NCI-H69 (cell line): ENCODE results near the gene CROCC2.
A peak's percentile ranks its signal among the peaks of the same experiment; 100 is the strongest.

Experiments
- DNase-seq: peaks from one replicate; lab custom pipeline; 2025; lab: John Stamatoyannopoulos, UW

Gene CROCC2

GRCh38 chr2:240906141-240906910, at the start of gene CROCC2:
TSS of gene CROCC2 (plus strand) at chr2:240906336. CDS start at chr2:240906514, 178 bp downstream.
- DNase-seq = peak; percentile 87

GRCh38 chr2:240857039-240858008, 48.8 kb upstream of the CROCC2 start:
- DNase-seq = peak; percentile 73

- DNase-seq = no peak
Measured at GRCh38 chr2:240858321-240858720, 47.8 kb upstream of the CROCC2 start.

- DNase-seq = no peak
Measured at GRCh38 chr2:240858871-240859270, 47.3 kb upstream of the CROCC2 start.

GRCh38 chr2:240861547-240861946, 44.6 kb upstream of the CROCC2 start:
- DNase-seq = no peak

GRCh38 chr2:240864475-240864874, 41.7 kb upstream of the CROCC2 start:
- no peak for DNase-seq

- DNase-seq = no peak
Measured at GRCh38 chr2:240865391-240865790, 40.7 kb upstream of the CROCC2 start.

GRCh38 chr2:240868286-240869108, 37.6 kb upstream of the CROCC2 start, which contains the start of gene AGXT:
TSS of gene AGXT (plus strand) at chr2:240868824. CDS start at chr2:240868866, 42 bp downstream.
- peak; percentile 82 for DNase-seq

GRCh38 chr2:240869109-240869955, 36.8 kb upstream of the CROCC2 start:
- DNase-seq = no peak

GRCh38 chr2:240869956-240870875, 35.9 kb upstream of the CROCC2 start:
- no peak for DNase-seq

GRCh38 chr2:240871071-240871958, 34.8 kb upstream of the CROCC2 start:
- no peak for DNase-seq

- DNase-seq = peak; percentile 43
Measured at GRCh38 chr2:240872317-240873097, 33.6 kb upstream of the CROCC2 start.

GRCh38 chr2:240873098-240873788, 32.9 kb upstream of the CROCC2 start:
- no peak for DNase-seq

- DNase-seq = peak; percentile 77
Measured at GRCh38 chr2:240873805-240874714, 32.1 kb upstream of the CROCC2 start.

- DNase-seq = no peak
Measured at GRCh38 chr2:240874715-240875227, 31.4 kb upstream of the CROCC2 start.
